Measurements from ENCODE around the gene NHLRC4.
"Not testable (repeated sequence)": the region's sequence is repeated elsewhere in the genome, so short reads cannot be mapped to it uniquely, and the experiment has no call there.

Gene NHLRC4

DNA sequence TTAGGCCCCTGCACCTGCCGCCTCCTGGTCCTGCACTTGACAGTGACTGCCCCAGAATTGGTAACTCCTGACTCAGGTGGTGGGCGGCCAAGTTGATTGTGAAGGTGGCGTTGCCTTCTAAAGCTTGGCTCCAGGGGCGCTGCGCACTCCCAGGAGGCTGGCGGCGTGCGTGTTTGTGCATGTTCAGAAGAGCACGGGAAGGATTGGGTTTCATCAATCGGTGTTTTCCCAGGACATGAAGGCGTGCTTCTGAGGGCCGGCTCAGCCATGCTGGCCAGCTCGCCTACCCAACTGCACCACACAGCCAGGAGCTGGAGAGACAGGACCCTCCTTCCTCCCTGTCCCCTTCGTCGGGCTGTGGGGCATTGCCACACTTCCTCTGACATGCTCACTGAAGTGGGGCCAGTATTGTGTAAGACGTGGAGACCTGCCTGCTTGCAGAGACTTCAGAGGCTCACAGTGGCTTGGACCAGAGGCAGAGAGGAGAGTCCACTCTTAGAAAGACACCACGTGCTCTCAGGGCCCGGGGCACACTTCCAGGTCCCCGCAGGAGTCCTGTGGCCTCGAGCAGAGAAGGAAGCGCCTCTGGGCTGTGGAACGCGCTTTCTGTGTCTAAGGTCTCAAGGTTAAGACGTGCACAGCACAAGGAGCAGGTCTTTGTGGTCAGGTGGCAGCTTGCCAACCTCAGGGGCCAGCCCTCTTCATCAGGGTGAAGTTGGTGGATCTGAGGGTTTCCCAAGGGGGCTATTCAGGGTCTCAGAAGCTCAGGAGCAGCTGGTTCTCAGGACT is 25.9 kb downstream of the NHLRC4 start:
- FAIRE-seq, result no peak

DNA sequence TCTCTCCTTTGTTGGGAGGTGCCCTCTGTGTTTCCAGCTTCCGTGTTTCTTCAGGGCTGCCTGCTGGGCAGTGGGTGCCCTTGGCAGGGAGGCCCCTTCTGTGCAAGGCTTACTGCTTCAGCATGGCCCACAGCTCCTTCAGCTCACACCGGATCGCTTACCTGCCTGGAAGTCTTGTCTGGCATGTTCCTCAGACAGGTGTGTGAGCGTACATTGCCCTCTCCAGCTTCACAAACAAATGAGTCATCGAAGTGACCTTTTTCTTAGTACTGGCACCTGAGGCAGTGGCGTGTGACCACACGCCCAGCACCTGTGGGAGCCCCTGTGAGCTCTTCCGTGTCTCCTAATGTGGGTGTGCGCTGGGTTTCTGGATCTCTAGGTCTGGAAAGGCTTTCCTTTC is 26.6 kb downstream of the NHLRC4 start:
- no peak for DNase-seq (ENCODE audit: extremely low spot score, insufficient read length, low read depth)
- no peak for FAIRE-seq

More for the DNA sequence above, 25.9 kb downstream of the NHLRC4 start:
- no peak for DNase-seq (ENCODE audit: extremely low spot score, insufficient read length, low read depth)

DNA sequence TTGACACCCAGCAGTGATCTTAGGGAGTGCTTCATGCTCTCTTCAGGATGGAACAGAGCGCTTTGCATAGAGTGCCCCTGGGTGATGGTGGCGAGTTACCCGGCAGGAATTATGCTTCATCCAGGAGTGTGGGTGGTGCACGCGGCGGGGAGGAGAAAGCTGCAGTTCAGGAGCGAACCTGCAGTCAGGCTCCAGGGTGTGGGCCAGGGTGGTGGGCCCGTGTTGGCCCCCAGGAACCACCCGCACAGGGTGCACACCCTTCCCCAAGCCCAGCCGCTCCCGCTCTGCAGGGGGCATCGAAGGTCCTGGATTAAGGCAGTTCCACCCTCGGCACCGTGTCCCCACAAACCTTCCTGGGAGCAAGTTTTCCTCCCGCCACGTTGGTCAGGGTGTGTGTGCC is 27.0 kb downstream of the NHLRC4 start:
- no peak for FAIRE-seq
- no peak for DNase-seq (ENCODE audit: extremely low spot score, insufficient read length, low read depth)

DNA sequence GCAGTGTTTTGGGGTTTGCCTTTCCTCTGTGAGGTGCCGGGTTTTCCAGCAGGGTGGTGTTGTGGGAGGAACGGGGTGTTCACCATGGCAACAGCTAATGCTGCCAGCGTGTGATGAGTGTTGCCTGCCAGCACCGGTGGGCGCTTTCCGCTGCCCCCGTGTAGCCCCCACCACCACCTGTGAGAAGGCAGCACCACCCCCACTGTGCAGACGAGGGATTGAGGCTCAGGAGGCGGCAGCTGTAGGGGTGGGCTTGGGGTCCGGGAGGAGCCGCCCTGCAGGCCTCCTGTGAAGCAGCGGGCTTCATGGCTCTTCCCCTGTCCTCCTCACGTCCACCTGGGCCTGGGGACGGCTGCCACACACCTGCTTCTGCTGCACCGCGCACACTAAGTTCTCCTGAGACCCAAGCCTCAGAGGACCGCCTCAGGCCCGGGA is 28.3 kb downstream of the NHLRC4 start:
- FAIRE-seq, result no peak
- DNase-seq (ENCODE audit: extremely low spot score, insufficient read length, low read depth), result no peak

DNA sequence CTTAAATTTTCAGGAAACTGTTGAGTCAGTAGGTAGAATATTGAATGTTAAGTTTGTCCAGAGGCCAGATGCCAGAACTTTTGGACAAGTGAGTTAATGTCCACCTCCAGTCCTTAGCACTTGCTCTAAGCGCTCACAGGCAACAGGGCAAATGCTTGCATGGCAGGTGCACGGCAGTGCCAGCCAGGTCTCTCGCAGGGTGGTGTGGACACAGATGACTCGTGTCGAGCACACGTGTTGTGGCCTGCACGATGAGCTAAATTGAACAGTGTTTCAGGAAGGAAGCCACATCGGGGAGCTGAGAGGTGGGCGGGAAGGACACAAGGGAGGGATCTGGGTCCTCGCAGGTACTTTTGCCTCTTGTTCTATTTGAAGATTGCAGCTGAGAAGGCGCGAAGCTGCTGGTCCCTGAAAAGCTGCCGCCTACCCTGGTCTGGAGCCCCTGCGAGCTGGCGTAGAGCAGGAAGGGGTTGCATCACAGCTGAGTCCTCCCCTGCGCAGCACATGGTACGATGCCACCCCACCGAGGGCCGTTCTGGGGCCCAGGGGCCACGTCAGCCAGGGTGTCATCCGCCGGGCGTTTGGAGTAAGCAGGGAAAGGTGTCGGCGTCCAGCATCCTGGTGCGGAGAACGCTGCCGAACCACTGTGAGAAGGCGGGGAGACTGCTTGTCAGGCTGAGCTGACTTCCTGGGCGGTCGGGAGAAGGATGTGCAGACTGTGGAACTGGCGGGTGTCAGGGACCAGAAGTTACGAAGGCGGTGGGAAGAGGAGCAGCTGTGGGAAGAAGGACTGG is 29.3 kb downstream of the NHLRC4 start:
- FAIRE-seq (no peak), DNase-seq (ENCODE audit: extremely low spot score, insufficient read length, low read depth) (no peak)

DNA sequence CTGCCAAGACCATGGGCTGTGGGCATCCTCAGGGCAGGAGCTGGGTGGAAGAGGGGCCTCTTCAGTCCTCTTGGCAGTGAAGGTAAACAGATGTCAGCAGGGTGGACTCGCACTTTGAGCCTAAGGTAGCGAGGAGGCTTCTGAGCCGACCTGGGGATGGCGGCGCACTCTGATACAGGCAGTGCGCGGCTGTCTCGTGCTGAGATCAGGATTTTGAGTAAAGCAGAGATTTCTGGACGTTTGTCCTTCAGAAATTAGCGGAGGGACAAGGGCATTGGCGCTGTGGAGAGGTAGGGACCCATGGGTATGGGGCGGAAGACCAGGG is 29.9 kb downstream of the NHLRC4 start:
- FAIRE-seq (no peak), DNase-seq (ENCODE audit: extremely low spot score, insufficient read length, low read depth) (no peak)

DNA sequence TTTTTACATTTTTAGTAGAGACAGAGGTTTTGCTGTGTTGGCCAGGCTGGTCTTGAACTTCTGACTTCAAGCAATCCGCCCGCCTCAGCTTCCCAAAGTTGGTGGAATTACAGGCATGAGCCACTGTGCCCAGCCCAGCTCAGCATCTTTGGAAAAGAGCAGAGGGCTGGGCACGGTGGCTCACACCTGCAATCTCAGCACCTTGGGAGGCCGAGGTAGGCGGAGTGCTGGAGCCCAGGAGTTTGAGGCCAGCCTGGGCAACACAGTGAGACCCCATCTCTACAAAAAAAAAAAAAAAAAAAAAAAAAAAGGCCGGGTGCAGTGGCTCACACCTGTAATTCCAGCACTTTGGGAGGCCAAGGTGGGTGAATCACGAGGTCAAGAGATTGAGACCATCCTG is 30.9 kb downstream of the NHLRC4 start:
- not testable (repeated sequence) for FAIRE-seq; DNase-seq (ENCODE audit: extremely low spot score, insufficient read length, low read depth)

DNA sequence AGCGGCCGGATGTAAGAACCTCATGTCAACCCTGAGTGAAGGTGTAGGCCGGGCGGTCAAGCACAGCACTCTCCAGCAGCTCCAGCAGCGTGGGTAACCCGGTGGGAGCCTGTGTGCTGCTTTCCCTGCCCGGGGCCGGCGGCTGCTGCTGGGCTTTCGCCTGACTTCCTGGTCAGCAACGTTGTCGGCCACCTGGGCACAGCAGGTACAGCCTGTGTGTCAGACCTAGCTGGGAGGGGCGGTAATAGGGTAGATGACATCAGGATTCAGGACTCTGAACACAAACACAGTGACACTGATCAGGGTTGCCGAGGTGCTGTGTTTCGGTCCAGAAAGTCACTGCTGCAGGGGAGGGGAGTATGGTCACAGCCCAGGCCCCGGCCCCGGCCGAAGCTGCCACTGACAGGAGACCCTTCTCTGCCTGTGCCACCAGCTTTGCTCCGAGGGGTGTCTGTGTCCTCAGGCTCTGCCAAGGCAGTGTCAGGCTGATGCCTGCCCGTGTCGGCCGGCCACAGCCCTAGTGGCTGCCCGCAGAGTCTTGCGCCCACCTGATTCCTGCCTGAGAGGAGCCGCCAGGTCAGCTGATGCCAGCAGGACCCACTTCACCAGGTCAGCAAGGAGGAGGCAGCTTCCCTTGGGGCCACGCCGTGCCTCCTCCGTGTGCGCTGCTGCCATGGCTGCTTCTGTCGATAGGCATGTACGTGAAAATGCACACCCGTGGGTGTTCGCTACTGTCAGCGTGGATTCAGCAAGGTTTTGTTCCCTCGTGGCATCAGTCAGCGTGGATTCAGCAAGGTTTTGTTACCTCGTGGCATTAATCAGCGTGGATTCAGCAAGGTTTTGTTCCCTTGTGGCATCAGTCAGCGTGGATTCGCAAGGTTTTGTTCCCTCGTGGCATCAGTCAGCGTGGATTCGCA is 32.3 kb downstream of the NHLRC4 start:
- FAIRE-seq (no peak), DNase-seq (ENCODE audit: extremely low spot score, insufficient read length, low read depth) (no peak)

DNA sequence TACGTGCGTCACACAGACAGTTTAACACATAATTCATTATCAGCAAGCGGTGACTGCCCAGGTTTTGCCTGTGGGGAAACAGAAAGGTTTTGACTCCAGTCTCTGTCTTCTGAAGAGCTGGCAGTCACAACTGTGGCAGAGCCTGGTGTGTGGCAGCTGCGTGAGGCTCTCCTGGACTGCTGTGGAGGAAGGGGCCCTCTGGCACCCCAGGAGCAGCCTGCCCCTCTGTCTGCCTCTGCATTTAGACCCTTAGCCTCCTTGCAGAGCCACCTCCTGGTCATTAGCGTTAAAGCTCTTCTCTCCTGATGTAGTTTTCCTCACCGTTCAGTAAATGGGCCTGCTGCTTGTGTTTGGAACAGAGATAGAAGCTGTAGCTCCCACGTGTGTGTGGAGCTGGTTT is 34.0 kb downstream of the NHLRC4 start:
- FAIRE-seq, result no peak
- DNase-seq (ENCODE audit: extremely low spot score, insufficient read length, low read depth), result no peak

DNA sequence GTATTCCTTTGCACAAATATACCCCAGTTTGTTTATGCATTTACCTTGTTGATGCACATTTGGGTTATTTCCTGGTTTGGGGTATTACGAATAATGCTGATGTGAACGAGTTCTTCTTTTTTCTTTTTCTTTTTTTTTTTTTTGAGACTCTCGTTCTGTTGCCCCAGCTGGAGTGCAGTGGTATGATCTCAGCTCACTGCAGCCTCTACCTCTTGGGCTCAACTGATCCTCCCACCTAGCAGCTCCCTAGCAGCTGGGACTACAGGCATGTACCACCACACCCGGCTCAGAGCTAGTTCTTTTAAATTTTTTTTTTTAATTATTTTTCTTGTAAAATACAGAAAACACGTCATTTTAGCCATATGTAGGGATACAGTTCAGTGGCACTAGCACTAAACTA is 37.1 kb downstream of the NHLRC4 start:
- FAIRE-seq (no peak), DNase-seq (ENCODE audit: extremely low spot score, insufficient read length, low read depth) (no peak)

DNA sequence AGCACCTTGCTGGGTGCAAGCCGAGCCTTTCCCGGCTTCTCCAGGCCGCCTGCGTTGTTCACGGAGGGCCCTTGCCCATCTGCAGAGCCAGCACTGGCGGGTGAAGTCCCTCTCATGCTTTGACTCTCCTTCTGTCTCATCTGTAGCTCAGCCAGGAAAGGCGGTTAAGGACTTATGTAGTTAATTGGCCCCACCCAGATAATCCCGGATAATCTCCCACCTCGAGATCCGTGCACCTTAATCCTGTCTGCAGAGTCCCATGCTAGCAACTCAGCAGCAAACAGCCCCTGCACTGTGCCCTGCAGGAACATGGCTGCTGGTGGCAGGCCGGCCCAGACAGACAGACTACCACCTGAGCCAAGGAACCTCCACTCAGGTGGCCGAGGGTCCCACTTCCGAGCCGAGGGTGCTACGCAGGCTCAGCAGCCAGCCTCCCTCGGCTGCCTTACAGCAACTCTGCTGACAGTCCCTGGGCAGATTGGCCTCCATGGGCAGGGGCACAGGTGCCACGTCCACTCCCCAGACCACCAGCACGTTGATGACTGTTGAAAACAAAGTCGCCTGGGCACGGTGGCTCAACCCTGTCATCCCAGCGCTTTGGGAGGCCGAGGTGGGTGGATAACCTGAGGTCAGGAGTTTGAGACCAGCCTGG is 40.0 kb downstream of the NHLRC4 start:
- DNase-seq (ENCODE audit: extremely low spot score, insufficient read length, low read depth), result no peak

DNA sequence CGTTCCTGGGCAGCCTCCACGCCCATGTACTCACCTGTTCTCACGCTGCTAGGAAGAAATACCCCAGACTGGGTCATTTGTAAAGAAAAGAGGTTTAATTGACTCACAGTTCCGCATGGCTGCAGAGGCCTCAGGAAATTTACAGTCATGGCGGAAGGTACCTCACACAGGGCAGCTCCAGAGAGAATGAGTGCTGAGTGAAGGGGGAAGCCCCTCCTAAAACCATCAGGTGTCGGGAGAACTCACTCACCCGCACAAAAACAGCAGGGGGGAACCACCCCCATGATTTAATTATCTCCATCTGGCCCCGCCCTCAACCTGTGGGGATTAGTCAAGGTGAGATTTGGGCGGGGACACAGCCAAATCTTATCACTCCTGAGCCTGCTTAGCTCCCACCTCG is 41.2 kb downstream of the NHLRC4 start:
- no peak for FAIRE-seq
- no peak for DNase-seq (ENCODE audit: extremely low spot score, insufficient read length, low read depth)

More for the DNA sequence above, 40.0 kb downstream of the NHLRC4 start:
- no peak for FAIRE-seq

DNA sequence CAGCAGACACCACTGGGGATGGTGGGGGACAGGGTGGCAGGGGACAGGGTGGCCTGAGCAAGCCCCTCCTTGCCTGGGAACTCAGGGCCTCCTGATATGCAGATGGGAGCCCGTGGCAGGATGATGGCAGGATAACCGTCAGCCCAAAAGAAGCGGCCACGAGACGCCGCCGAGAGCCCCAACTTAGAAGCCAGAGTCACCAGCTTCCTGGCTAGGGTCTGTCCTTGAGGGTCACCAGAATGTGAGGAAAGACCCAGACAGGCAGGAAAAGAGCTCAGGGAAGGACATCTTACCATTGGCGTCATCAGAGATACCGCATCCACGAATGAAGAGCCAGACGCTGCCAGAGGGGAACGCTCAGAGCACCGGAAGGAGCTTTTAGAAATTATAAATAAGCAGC is 42.5 kb downstream of the NHLRC4 start:
- DNase-seq (ENCODE audit: extremely low spot score, insufficient read length, low read depth), result no peak
- no peak for FAIRE-seq

DNA sequence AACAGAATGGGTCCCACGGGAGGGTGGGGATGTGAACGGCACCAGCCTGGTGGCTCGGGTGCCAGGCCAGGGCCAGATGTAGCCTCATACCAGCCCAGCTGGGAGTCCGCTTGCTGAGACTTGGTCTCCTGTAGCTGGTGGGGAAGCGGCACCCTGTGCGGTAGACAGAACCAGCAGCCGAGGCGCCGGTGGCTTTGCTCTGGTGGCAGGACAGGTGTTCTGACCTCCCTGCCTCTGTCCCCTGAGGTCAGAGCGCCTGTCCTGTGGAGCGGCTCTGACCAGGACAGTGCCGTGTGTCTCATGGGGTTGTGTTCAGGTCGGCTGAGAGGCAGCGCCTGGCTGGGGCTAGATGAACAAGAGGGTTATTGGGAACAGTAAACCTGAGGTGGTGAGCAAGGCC is 43.2 kb downstream of the NHLRC4 start:
- no peak for FAIRE-seq
- DNase-seq (ENCODE audit: extremely low spot score, insufficient read length, low read depth), result no peak

DNA sequence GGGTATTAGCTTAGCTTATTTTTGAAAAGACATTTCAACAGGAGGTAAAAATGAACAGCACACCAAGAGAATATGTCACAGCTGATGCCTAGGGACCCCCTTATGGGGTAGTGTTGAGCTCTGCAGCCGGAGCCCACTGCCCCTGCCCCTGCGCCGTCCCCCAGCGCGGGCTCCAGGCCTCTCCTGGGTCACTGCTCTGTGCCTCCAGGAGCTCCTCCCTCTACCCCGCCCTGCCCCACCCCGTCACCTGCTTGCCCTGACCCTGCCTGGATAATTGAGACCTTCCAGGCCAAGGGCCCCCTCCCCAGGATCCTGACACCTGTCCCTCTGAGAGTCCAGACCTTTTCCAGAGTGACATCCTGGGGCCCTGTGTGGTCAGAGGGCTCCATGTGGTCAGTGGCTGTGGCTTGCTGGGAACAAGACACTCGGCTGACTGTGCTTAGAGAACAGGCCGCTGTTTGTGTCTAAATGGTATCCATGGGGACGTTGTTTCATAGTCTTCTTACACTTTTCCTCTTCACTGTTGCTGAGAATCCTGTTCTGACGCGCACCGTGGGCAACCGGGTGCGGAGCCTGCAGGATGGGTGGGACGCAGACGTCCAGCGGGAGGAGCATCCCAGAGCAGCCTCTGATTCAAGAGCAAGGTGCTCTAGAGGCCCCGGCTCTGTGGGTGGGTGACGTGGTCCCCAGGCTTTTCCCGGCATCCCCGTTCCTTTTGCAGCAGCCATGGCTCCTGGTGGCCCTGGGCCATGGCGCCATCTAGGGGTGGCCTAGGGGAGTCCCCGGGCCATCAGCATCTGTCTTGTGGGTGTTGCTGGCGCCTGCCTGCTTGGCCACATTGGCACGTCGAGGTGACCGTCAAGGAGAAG is 43.9 kb downstream of the NHLRC4 start:
- DNase-seq (ENCODE audit: extremely low spot score, insufficient read length, low read depth) (peak; percentile 51), FAIRE-seq (peak; percentile 41)

DNA sequence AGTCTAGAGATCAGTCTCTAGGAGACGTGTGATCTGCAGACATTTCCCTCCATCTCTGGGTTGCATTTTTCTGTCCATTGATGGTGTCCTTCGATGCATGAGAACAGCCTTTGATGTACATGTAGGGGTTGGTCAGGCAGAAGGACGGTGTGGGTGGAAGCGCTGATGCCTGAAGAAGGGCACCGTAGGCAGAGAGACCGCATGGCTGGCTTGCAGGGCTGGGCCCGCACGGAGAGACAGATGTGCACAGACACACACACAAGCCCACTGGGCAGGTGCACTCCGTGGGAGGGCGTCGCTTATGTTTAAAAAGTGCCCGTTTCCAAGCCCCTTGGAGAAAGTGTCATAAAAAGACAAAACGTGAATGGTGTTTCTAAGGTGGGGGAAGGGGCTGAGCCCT is 48.3 kb downstream of the NHLRC4 start:
- DNase-seq (ENCODE audit: extremely low spot score, insufficient read length, low read depth), result no peak
- no peak for FAIRE-seq

DNA sequence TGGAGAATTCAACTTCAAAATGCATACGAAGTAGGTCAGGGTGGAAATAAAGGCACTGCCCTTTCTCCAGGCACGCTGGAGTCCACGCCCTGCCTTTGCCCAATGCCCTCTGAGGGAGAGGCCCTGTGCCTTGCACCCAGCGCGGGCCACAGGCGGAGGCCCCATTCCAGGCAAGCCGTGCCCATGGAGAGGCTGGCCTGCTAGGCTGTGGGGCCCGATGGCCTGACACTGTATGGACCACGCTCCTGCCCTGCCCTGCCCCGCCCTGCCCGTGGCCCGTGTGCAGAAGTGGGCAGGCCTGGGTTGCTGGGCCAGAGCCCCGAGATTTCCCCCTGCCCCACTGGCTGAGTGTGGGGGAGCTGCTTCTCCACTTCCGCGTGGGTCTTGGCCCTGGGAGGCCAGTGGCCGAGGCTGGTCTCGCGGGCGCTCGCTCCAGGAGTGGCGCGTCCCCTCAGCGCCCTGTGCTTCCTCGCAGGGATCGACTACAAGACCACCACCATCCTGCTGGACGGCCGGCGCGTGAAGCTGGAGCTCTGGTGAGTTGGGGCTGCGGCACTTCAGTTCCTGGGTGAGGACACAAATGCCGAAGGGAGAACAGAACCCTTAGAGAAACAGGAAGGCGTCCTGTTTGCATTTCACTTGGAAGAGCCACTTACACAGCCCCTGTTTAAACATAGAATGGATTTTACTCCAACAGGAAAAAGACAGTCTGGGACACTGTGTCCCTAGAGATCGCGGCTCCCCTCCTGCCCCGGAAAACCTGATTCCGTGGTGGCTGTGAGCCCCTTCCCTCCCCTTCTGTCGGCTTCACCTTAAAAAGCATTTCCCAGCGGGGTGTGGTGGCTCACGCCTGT is 50.2 kb downstream of the NHLRC4 start:
- FAIRE-seq, result no peak
- no peak for DNase-seq (ENCODE audit: extremely low spot score, insufficient read length, low read depth)

DNA sequence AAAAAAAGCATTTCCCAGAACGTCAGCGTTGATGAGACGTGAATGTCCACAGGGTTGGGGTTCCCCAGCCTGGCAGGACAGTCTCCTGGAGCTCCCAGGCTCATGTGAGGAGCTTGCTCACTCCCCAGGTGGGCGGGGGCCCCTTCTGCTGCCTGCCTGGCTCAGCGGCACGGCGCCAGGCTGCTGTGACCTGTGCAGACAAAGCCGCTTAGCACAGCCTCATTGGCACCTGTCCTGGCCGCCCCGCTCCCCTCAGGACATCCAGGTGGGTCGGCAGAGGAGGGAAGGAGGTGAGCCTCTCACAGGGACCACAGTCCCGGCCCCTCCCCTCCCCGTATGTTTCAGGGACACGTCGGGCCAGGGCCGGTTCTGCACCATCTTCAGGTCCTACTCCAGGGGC is 51.0 kb downstream of the NHLRC4 start:
- DNase-seq (ENCODE audit: extremely low spot score, insufficient read length, low read depth) (no peak), FAIRE-seq (no peak)

Measured in GM18507 (cell line).